Right hindlimb (tissue), 1 donor: ENCODE data around the gene TULP3.

ENCODE experiments used
- DNase-seq: peaks from one replicate; pipeline ENCODE4 v3.0.0-alpha.2; 2018

The TULP3 gene

GRCh38 chr12:2877953-2878732 lies 12.5 kb upstream of the TULP3 start:
- DNase-seq: no peak

GRCh38 chr12:2879853-2880252 lies 10.8 kb upstream of the TULP3 start:
- no peak for DNase-seq

- no peak for DNase-seq
These were observed 5.9 kb upstream of the TULP3 start for GRCh38 chr12:2884810-2885209.

- no peak for DNase-seq
These were observed 3.8 kb upstream of the TULP3 start for GRCh38 chr12:2886768-2887450.

GRCh38 chr12:2890001-2890387 lies 697 bp upstream of the TULP3 start:
- DNase-seq: peak; percentile 15

GRCh38 chr12:2891240-2892053 lies 756 bp downstream of the TULP3 start:
- peak; percentile 78 for DNase-seq

GRCh38 chr12:2892246-2892645 lies 1.6 kb downstream of the TULP3 start:
- DNase-seq: no peak

GRCh38 chr12:2893007-2893406 lies 2.3 kb downstream of the TULP3 start:
- peak; percentile 40 for DNase-seq

- DNase-seq: no peak
These were observed 4.4 kb downstream of the TULP3 start for GRCh38 chr12:2895051-2895451.

GRCh38 chr12:2895511-2895910 lies 4.8 kb downstream of the TULP3 start:
- no peak for DNase-seq

GRCh38 chr12:2897418-2897817 lies 6.7 kb downstream of the TULP3 start:
- DNase-seq: no peak

GRCh38 chr12:2900642-2901041 lies 10.0 kb downstream of the TULP3 start:
- DNase-seq: no peak

- no peak for DNase-seq
These were observed 11.7 kb downstream of the TULP3 start for GRCh38 chr12:2902272-2902880.

- DNase-seq: no peak
These were observed 13.6 kb downstream of the TULP3 start for GRCh38 chr12:2904260-2904659.

- DNase-seq: no peak
These were observed 21.5 kb downstream of the TULP3 start for GRCh38 chr12:2912216-2912575.

- no peak for DNase-seq
These were observed 28.6 kb downstream of the TULP3 start for GRCh38 chr12:2919249-2919648.

- no peak for DNase-seq
These were observed 31.6 kb downstream of the TULP3 start for GRCh38 chr12:2922329-2922728.

- no peak for DNase-seq
These were observed 32.4 kb downstream of the TULP3 start for GRCh38 chr12:2923057-2923456.

- DNase-seq: no peak
These were observed 33.3 kb downstream of the TULP3 start for GRCh38 chr12:2924019-2924418.

GRCh38 chr12:2925322-2925995 lies 34.8 kb downstream of the TULP3 start:
- DNase-seq: no peak

- no peak for DNase-seq
These were observed 40.2 kb downstream of the TULP3 start for GRCh38 chr12:2930865-2931264.

- DNase-seq: no peak
These were observed 42.9 kb downstream of the TULP3 start for GRCh38 chr12:2933586-2933985.

GRCh38 chr12:2934371-2934770 lies 43.7 kb downstream of the TULP3 start:
- DNase-seq: no peak
